Mesothelial cell of epicardium (in vitro differentiated cells): Measurements from ENCODE around the gene DNAH17. TPM values are rescaled to one million over a fixed set of nuclear protein-coding genes. Genes with fewer than 3 reads are reported as not detected.

Source experiments
- DNase-seq, 2 experiments: peaks; one replicate each; pipeline ENCODE4 v3.0.0; 2021; ENCODE audit warnings: low spot score in 2 of 2; ENCODE audit not compliant: unreplicated experiment in 2 of 2
- H3K27ac Mint-ChIP-seq: 2 replicates; pipeline ENCODE4 v1.8.0; 2021; ENCODE audit warnings: mixed read lengths
- H3K27me3 Mint-ChIP-seq: 2 replicates; pipeline ENCODE4 v1.8.0; 2021; ENCODE audit warnings: low read depth, mixed read lengths
- H3K36me3 Mint-ChIP-seq: 2 replicates; pipeline ENCODE4 v1.8.0; 2021; ENCODE audit warnings: mixed read lengths
- H3K4me1 Mint-ChIP-seq: 2 replicates; pipeline ENCODE4 v1.8.0; 2021; ENCODE audit warnings: mixed read lengths
- H3K4me3 Mint-ChIP-seq: 2 replicates; pipeline ENCODE4 v1.8.0; 2021; ENCODE audit warnings: mild to moderate bottlenecking, moderate library complexity, mixed read lengths
- H3K9me3 Mint-ChIP-seq: 2 replicates; pipeline ENCODE4 v1.8.0; 2021; ENCODE audit warnings: mixed read lengths
- CTCF ChIP-seq: fragments of 200-600 bp; sonication (generic); IDR thresholded peaks from one replicate; pipeline ENCODE4 v1.5.0; 2021; ENCODE audit warnings: antibody characterized with exemption; ENCODE audit not compliant: unreplicated experiment
- total RNA-seq: library from RNA; stranded (reverse); gene quantifications from 3 replicates; pipeline ENCODE4 v1.2.1, GENCODE V29; 2021

DNAH17 gene
- total RNA-seq, 1 donor from 2014 or later, result 0.87 TPM

GRCh38 chr17:78494696-78495330 lies 82.4 kb downstream of the DNAH17 start:
- Mint-ChIP-seq H3K27ac (no peak overlapping the region), H3K4me3 (no peak overlapping the region), H3K9me3 (no peaks in the 10 kb centered on the region), H3K27me3 (peaks cover 2% of the 10 kb centered on the region), H3K4me1 (peaks cover 5% of the 10 kb centered on the region), H3K36me3 (no peaks in the 10 kb centered on the region)
- no peak for DNase-seq
- no peak for TF ChIP-seq CTCF

- peaks cover 5% of the 10 kb centered on the region for H3K4me1 Mint-ChIP-seq
- no peak overlapping the region for H3K27ac Mint-ChIP-seq
- no peak overlapping the region for H3K4me3 Mint-ChIP-seq
- TF ChIP-seq CTCF, result no peak
- H3K27me3 Mint-ChIP-seq, result peaks cover 4% of the 10 kb centered on the region
- no peaks in the 10 kb centered on the region for H3K36me3 Mint-ChIP-seq
- no peak for DNase-seq
- no peaks in the 10 kb centered on the region for H3K9me3 Mint-ChIP-seq
These were observed 83.1 kb downstream of the DNAH17 start for GRCh38 chr17:78493853-78494695.

- DNase-seq, result no peak
- H3K36me3 Mint-ChIP-seq, result no peaks in the 10 kb centered on the region
- peaks cover under 1% of the 10 kb centered on the region for H3K4me1 Mint-ChIP-seq
- TF ChIP-seq CTCF, result no peak
- no peak overlapping the region for H3K27ac Mint-ChIP-seq
- no peak overlapping the region for H3K4me3 Mint-ChIP-seq
- H3K27me3 Mint-ChIP-seq, result peaks cover 4% of the 10 kb centered on the region
- no peaks in the 10 kb centered on the region for H3K9me3 Mint-ChIP-seq
These were observed 83.7 kb downstream of the DNAH17 start for GRCh38 chr17:78493450-78493849.

- H3K36me3 Mint-ChIP-seq, result no peaks in the 10 kb centered on the region
- TF ChIP-seq CTCF, result no peak
- H3K9me3 Mint-ChIP-seq, result no peaks in the 10 kb centered on the region
- H3K27me3 Mint-ChIP-seq, result peaks cover 4% of the 10 kb centered on the region
- no peak for DNase-seq
- no peak overlapping the region for H3K4me3 Mint-ChIP-seq
- no peaks in the 10 kb centered on the region for H3K4me1 Mint-ChIP-seq
- no peak overlapping the region for H3K27ac Mint-ChIP-seq
These were observed 84.9 kb downstream of the DNAH17 start for GRCh38 chr17:78492116-78492799.

GRCh38 chr17:78491236-78492115 lies 85.7 kb downstream of the DNAH17 start:
- Mint-ChIP-seq H3K4me1 (no peaks in the 10 kb centered on the region), H3K27ac (no peak overlapping the region), H3K27me3 (peaks cover 4% of the 10 kb centered on the region), H3K36me3 (no peaks in the 10 kb centered on the region), H3K9me3 (no peaks in the 10 kb centered on the region), H3K4me3 (no peak overlapping the region)
- TF ChIP-seq CTCF, result no peak
- DNase-seq, result no peak
